GM21723 (cell line): ENCODE data around the gene DDA1.

Experiments
- ATAC-seq: cut with Tn5 transposase; IDR thresholded peaks from one replicate; pipeline ENCODE4 v1.9.1; 2021; ENCODE audit warnings: mild to moderate bottlenecking, moderate library complexity; ENCODE audit not compliant: unreplicated experiment

The DDA1 gene

DNA sequence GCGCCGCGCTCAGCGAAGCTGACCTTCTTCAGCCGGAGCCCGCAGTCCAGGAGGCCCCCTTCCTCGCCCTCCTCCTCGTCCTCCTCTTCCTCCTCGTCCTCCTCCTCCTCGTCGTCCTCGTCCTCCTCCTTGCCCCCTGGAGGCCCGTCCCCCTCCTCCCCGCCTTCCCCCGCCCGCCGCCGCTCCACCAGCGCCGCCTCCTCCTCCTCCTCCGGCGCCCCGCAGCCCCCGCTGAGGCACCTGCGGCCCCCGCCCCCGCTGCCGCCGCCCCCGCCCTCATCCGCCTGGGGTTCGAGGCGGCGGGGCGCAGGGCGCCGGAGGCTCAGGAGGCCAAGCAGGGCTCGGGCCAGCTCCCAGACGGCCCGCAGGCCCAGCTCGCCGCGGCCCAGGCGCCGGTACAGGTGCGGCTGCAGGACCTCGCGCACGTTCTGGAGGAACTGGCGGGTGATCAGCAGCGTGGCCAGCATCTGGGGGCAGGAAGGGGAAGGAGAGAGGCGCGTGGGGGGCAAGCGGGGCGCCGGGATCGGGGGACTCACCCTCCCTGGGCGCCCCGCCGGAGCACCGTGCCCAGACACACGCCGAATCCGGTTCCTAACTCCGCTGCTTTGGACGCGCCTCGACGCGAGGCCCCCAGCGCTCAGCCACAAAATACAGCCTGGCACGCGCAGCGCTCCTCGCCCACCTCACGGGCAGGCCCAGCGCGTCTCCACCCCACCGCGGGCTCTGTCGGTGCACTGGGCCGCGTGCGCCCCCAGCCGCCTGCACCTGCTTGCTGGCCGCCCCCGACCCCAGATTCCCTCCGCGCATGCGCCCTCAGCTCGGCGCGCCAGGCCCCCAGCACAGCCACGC is 19.4 kb downstream of the DDA1 start:
- ATAC-seq: no peak

DNA sequence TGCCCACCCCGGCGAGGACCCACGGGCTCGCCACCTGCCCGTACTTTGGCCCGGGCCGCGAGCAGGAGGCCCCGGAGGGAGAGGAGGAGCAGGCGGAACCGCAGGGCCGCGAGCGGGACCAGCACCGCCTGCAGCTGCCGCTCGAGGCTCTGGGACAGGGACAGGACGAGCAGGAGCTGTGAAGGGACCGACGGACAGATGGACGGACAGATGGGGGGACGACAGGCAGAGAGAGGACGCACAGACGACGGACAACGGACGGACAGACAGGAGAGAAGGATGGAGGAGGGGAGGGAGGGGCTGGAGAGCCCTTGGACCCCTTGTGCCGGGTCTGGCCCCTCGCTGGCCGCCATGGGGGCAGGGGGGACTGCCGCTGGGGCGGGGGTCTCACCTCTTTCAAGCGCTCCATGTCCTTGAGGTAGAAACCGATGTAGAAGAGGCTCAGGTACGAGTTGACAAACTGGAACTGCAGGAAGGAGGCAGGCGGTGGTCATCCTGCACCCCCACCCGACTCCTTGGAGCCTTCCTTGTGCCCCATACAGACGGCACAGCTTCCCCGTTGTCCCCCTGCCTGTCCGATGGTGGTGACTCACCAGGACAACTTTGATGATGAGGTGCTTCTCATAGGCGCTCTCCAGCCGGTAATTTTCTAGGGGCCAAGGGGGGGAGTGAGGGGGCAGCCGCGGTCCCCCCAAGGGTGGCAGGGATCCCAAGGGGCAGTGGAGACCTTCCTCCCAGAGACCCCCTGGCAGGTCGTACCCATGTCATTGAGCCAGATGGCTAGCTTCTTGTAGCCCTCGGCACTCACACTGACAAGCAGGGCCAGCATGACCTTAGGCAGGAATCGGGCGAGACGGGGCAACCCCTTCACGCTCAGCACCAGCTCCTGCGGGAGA is 20.3 kb downstream of the DDA1 start:
- no peak for ATAC-seq

- no peak for ATAC-seq
Observed at GRCh38 chr19:17330262-17331044, 21.1 kb downstream of the DDA1 start.

DNA sequence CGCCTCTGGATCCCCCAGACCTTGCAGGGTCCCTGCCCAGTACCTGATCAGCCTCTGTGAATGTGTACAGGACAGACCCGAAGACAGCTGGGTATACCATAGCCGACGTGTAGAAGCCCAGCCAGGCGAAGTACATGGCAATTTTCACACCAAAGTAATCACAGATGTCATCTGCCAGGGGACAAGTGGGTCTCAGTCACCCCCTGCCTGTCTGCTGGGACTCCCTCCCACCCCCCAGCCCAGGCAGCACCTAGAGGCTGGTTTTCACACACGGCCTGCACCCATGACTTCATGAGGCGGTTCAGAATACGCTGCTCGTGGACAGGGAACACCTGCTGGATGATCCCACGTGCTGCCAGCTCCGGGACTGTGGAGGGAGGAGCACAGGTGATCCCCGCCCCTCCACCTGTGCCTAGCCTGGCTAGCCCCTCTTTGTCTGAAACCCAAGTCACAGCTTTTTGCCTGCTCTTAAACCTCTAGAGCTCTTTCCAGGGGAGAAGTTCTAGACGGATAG is 21.7 kb downstream of the DDA1 start:
- ATAC-seq: no peak

DNA sequence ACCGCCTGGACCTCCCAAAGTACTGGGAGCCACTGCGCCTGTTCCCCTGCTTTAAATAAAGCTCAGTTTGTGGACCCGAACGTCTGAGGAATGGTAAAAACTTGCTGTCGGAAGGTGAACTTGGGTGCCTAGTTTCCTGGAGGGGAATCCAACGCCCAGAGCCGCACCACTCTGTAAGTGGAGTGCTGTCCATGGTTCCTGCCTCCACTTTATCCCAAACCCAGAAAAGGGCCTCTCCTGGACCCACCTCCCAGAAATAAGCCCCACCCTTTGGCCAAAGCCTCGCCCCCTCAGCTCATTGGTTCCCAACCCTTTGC is 23.0 kb downstream of the DDA1 start:
- ATAC-seq: no peak

- ATAC-seq: no peak
Observed at GRCh38 chr19:17332677-17333581, 23.6 kb downstream of the DDA1 start.

DNA sequence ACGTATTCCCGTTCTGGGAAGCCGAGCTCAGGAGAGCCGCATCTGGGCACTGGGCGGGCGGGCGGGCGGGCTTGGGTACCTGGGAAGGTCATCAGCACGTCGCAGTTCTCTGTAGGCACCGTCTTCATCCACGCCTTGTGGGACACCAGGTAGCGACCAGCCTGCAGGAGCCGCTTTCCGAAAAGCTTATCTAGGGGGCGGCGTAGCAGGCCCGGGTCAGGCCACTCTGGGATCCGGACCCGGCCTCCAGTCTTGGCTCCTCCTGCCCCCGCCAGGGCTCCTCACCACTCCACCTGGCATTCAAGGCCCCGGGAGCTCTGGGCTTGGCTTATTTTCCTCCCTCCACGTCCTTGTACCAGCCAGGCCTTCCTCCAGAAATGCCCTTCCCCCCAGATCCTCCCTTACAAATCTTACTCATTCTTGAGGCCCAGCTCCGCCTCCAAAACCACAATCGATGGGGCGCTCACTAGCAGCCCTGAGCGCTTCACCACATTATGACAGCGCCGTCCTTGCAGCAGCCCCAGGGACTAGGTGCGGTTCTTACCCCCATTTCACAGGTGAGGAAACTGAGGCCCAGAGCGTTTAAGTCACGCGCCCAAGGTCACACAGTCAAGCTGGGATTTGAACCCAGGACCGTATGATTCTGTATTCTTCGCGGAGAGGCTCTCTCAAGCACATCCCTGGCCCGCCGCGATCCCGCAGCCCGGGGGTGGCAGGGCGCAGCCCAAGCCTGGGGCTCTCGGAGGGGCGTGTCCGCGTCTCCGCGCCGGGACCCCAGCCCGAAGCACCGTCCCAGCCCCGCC is 24.4 kb downstream of the DDA1 start:
- no peak for ATAC-seq

GRCh38 chr19:17334414-17335409 is 25.3 kb downstream of the DDA1 start, which contains the start of gene ANO8:
Gene ANO8, minus strand, starts transcription at chr19:17334855. Its CDS starts 185 bp downstream, at chr19:17334670.
- ATAC-seq: peak; percentile 42

DNA sequence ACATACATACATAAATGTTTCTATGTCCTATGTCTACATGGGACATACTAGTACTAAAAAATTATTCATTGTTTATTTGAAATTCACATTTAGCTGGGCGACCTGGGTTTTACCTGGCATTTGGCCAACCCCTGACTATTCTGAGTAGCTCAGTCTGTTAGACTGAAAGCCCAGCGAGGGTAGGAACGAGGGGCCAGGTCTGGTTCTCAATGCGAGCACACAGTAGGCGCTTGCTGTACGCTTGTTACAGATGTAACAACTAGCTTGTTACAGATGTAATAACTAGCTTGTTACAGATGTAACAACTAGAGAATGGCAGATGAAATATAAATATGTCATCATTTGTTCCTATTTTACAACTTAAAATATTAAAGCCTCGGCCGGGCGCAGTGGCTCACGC is 26.2 kb downstream of the DDA1 start:
- no peak for ATAC-seq

DNA sequence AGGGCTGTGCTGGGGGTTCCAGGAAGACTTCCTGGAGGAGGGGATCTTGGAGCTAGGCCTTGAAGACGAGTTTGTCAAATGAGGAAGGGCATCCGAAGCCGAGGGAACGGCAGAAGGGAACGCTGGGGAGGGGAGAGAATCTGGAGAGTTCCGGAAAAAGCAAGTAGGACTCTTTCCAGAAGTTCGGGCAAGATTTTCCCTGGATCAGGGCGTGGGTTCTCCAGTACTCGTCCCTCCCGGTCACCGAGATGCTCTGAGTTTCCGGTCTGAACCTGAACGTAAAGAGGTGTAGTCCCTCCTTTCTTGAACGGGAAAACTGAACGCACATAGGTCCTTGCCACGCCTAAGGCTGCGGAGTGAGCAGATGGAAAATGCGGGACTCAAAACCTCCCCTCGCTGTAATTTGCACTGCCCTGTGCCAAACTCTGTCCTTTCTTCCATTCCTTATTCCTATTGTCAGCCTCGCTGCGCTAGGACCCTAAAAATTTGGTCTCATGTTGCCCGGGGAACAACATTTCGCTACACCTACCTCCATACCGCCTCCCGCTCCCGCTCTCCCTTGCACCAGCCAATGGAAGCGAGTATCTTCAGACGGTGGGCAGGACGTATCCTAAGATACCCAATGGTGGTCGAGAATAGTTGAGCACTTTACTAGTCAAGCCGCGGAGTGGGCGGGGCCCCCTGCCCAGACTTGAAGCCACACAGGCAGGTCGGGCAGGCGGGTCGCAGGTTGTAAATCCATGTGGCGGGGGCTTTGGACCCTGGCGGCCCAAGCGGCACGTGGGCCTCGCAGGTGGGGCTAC is 27.7 kb downstream of the DDA1 start, which contains the start of gene GTPBP3:
TSS of gene GTPBP3 (plus strand) at position 682 of the 803 bp plus-strand sequence. CDS start at position 741, 59 bp downstream.
- peak; percentile 77 for ATAC-seq

DNA sequence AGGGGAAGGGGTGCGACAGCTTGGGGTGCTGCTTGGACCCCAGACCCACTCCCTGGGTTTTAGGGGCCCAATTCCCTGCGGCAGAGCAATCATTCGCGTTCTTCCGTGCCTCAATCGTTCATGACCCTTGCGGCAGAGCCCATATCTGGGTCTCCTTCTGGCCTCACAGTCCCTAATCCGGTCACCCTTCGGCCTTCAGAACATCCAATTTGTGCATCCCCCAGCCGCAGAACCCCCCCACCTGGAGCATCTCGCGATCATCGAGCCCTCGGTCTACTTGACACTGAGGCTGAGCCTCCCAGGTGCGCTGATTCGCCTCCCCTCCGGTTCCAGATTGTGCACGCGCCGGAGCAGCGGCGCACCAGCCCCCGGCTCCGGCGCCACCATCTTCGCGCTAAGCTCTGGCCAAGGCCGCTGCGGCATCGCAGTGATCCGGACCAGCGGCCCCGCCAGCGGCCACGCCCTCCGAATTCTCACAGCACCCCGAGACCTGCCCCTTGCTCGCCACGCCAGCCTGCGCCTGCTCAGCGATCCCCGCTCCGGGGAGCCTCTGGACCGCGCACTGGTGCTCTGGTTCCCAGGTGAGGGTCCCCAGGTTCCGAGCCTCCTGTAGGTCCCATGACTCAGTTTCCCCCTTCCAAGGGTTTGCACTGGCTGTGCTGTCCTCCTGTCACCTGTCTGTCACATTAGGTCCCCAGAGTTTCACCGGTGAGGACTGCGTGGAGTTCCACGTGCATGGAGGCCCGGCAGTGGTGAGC is 28.5 kb downstream of the DDA1 start:
- ATAC-seq: no peak

DNA sequence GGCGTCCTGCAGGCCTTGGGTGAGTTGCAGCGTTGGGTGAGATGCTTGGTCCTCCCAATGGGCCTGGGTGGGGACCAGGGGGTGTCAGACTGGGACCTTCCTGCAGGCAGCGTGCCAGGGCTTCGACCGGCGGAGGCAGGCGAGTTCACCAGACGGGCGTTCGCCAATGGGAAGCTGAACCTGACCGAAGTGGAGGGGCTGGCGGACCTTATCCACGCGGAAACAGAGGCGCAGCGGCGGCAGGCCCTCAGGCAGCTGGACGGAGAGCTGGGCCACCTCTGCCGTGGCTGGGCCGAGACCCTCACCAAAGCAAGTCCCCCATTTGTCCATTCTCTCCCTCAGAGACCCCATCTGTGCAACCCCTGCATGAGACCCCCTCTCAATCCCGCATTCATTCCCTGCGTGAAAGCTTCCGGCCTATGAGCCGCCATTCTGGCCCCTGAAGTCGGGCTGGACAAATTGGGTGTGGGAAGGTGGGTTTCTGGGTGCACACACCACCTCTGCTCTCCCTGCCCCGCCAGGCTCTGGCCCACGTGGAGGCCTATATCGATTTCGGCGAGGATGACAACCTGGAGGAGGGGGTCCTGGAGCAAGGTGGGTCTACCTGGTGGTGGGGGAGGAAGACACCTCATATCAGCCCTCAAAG is 29.2 kb downstream of the DDA1 start:
- ATAC-seq: no peak

DNA sequence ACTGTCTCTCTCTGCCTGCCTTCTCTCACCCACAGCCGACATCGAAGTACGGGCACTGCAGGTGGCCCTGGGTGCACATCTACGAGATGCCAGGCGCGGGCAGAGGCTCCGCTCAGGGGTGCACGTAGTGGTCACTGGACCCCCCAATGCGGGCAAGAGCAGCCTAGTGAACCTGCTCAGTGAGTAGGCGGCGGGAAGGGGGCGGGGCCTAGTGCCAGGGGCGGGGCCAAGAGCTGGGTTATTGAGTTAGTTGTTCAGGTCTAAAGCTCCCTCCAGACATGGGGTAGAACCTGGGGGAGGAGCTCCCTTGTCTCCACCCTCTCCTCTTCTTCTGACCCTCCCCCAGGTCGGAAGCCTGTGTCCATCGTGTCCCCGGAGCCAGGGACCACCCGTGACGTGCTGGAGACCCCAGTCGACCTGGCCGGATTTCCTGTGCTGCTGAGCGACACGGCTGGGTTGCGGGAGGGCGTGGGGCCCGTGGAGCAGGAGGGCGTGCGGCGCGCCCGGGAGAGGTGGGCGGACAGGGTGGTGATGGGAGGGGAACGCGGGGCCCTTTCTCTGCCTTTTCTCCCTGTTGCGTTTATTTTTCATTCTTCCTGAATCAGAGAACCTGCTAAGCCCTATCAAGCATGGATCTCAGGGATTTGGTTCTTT is 29.9 kb downstream of the DDA1 start:
- ATAC-seq: no peak

- ATAC-seq: no peak
Observed at GRCh38 chr19:17340302-17340870, 31.0 kb downstream of the DDA1 start.

DNA sequence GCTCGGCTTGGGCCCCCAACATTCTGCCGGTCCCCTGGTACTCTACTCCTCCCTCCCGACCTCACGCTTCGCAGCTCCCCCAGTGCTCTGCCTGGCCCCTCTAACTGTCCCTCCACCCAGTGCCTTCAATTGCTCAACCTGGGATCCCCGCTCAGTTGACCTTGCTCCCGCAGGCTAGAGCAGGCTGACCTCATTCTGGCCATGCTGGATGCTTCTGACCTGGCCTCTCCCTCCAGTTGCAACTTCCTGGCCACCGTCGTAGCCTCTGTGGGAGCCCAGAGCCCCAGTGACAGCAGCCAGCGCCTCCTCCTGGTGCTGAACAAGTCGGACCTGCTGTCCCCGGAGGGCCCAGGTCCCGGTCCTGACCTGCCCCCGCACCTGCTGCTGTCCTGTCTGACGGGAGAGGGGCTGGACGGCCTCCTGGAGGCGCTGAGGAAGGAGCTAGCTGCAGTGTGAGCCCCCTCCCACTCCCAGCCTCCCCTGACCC is 31.6 kb downstream of the DDA1 start:
- no peak for ATAC-seq
